A549 (cell line): ENCODE measurements around the gene TLE1.

Experiments
- CEBPB ChIP-seq, 2 experiments: fragments of >200 bp in 1 of 2; sonication (Bioruptor Twin) in 1 of 2; formaldehyde crosslinking in 1 of 2; IDR thresholded peaks; 2 replicates each; pipeline ENCODE4 v1.6.1; 2012 to 2016
- EHMT2 ChIP-seq: fragments of 200-600 bp; sonication (generic); IDR thresholded peaks from 2 replicates; pipeline ENCODE4 v1.6.1; 2016; ENCODE audit warnings: antibody characterized with exemption, low read depth, mild to moderate bottlenecking, moderate library complexity
- EP300 ChIP-seq, 2 experiments: fragments of >200 bp; sonication (Bioruptor Twin); formaldehyde crosslinking; IDR thresholded peaks; 2 replicates in 1 of 2; 3 replicates in 1 of 2; pipeline ENCODE4 v1.6.1; 2016 to 2017
- KDM1A ChIP-seq: fragments of 200-600 bp; sonication (generic); IDR thresholded peaks from 2 replicates; pipeline ENCODE4 v1.6.1; 2016; ENCODE audit warnings: low read depth, mild to moderate bottlenecking
- TF ChIP-seq, protein P1 (sequence below): fragments of >200 bp; sonication (Bioruptor Twin); formaldehyde crosslinking; IDR thresholded peaks from 3 replicates; pipeline ENCODE4 v1.5.1; 2016
- TF ChIP-seq, protein P2 (sequence below): fragments of 450-650 bp; IDR thresholded peaks from 2 replicates; pipeline ENCODE4 v1.6.1; 2014; ENCODE audit warnings: antibody characterized with exemption
- TF ChIP-seq, protein P3 (sequence below): fragments of 200-600 bp; sonication (generic); IDR thresholded peaks from 2 replicates; pipeline ENCODE4 v1.6.1; 2016; ENCODE audit warnings: antibody characterized with exemption, mild to moderate bottlenecking, moderate library complexity

DNA sequence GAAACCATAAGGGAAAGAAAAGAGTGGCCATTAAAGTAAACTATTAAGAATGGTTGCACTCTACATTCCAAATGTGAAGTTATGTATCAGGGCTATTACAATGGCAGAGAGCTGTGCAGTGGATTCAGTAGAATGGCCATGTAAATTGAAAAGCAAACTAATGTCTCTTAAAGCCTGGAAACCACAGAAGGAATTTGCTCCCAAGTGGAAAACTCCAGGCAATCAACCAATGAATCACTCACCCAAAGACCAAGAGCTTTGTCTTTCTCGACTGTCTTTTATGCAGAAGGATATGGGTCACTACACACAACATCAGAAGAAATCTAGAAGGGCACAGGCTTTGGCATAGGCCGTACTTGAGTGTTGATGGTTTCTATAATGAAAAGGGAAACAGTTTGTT, 114.9 kb downstream of the TLE1 start:
- TF ChIP-seq, protein P1, sequence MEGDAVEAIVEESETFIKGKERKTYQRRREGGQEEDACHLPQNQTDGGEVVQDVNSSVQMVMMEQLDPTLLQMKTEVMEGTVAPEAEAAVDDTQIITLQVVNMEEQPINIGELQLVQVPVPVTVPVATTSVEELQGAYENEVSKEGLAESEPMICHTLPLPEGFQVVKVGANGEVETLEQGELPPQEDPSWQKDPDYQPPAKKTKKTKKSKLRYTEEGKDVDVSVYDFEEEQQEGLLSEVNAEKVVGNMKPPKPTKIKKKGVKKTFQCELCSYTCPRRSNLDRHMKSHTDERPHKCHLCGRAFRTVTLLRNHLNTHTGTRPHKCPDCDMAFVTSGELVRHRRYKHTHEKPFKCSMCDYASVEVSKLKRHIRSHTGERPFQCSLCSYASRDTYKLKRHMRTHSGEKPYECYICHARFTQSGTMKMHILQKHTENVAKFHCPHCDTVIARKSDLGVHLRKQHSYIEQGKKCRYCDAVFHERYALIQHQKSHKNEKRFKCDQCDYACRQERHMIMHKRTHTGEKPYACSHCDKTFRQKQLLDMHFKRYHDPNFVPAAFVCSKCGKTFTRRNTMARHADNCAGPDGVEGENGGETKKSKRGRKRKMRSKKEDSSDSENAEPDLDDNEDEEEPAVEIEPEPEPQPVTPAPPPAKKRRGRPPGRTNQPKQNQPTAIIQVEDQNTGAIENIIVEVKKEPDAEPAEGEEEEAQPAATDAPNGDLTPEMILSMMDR, result no peak
- TF ChIP-seq KDM1A, result no peak
- TF ChIP-seq, protein P2, sequence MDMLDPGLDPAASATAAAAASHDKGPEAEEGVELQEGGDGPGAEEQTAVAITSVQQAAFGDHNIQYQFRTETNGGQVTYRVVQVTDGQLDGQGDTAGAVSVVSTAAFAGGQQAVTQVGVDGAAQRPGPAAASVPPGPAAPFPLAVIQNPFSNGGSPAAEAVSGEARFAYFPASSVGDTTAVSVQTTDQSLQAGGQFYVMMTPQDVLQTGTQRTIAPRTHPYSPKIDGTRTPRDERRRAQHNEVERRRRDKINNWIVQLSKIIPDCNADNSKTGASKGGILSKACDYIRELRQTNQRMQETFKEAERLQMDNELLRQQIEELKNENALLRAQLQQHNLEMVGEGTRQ, result no peak
- no peak for TF ChIP-seq EP300 (IDR thresholded peaks at IDR 0.05)
- TF ChIP-seq CEBPB (IDR thresholded peaks at IDR 0.05), result no peak
- TF ChIP-seq, protein P3, sequence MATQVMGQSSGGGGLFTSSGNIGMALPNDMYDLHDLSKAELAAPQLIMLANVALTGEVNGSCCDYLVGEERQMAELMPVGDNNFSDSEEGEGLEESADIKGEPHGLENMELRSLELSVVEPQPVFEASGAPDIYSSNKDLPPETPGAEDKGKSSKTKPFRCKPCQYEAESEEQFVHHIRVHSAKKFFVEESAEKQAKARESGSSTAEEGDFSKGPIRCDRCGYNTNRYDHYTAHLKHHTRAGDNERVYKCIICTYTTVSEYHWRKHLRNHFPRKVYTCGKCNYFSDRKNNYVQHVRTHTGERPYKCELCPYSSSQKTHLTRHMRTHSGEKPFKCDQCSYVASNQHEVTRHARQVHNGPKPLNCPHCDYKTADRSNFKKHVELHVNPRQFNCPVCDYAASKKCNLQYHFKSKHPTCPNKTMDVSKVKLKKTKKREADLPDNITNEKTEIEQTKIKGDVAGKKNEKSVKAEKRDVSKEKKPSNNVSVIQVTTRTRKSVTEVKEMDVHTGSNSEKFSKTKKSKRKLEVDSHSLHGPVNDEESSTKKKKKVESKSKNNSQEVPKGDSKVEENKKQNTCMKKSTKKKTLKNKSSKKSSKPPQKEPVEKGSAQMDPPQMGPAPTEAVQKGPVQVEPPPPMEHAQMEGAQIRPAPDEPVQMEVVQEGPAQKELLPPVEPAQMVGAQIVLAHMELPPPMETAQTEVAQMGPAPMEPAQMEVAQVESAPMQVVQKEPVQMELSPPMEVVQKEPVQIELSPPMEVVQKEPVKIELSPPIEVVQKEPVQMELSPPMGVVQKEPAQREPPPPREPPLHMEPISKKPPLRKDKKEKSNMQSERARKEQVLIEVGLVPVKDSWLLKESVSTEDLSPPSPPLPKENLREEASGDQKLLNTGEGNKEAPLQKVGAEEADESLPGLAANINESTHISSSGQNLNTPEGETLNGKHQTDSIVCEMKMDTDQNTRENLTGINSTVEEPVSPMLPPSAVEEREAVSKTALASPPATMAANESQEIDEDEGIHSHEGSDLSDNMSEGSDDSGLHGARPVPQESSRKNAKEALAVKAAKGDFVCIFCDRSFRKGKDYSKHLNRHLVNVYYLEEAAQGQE, result no peak
- TF ChIP-seq EHMT2, result no peak
